ENCODE data around the gene SOAT1.

The SOAT1 gene

GRCh38 chr1:179303200-179303785 lies 9.7 kb downstream of the SOAT1 start:
- no peak for DNase-seq (ENCODE audit: low read depth in 3 of 3)

- DNase-seq (ENCODE audit: low read depth in 3 of 3) = no peak
Measured at GRCh38 chr1:179305450-179305849, 11.9 kb downstream of the SOAT1 start.

GRCh38 chr1:179310291-179310690 lies 16.7 kb downstream of the SOAT1 start:
- DNase-seq (ENCODE audit: low read depth in 3 of 3) = no peak

DNA sequence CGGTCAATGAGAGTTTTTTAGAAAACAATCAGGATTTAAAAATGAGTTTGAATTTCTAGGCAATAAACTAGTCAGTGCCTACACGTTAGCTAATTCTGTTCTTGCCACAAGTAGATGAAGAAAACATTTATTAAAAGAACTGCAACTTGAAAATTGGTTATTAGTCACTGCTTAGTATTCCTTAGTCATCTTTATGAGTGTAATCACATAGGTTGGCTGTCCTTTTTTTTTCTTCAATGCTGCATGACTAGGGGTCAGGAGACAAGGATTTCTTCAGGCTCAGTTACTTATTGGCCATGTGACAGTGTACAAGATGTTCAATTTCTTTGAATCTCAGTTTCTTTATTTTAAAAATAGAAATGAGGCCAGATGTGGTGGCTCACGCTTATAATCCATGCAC lies 17.1 kb downstream of the SOAT1 start:
- DNase-seq (ENCODE audit: low read depth in 3 of 3) = no peak

GRCh38 chr1:179311149-179311700 lies 17.6 kb downstream of the SOAT1 start:
- DNase-seq (ENCODE audit: low read depth in 3 of 3) = no peak

- no peak for DNase-seq (ENCODE audit: low read depth in 3 of 3)
Measured at GRCh38 chr1:179313004-179313403, 19.4 kb downstream of the SOAT1 start.

DNA sequence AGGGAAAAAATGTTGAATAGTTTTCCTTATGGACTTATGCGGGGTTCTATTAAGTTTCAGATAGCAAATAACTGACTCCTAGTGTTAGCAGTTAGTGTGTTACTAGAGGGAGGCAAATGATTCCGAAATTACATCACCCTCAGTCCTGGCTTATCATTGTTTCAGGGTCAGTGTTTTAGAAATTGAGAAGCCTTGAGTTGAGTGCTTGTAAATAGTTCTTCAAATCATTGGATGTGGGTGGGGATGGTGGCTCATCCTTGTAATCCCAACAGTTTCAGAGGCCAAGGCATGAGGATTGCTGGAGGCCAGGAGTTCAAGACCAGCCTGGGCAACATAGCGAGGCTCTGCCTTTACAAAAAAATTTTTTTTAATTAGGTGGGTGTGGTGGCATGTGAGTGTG lies 21.3 kb downstream of the SOAT1 start:
- DNase-seq (ENCODE audit: low read depth in 3 of 3) = no peak

DNA sequence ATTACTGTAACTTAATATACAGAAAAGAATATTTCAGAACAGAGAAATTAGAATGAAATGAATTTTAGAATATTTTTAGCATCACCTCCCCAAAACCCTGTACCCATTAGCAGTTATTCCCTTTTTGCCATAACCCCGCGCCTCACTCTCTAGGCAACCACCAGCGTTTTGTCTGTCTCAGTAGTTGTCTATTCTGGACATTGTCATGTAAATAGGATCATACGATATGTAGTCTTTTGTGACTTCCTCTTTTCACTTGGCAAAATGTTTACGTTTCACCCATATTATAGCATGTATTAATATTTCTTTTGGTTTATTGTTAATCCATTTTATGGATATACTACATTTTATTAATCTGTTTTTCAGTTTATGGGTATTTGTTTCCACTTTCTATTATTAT lies 24.9 kb downstream of the SOAT1 start:
- no peak for DNase-seq (ENCODE audit: low read depth in 3 of 3)

- DNase-seq (ENCODE audit: low read depth in 3 of 3) = no peak
Measured at GRCh38 chr1:179321533-179322216, 28.1 kb downstream of the SOAT1 start.

DNA sequence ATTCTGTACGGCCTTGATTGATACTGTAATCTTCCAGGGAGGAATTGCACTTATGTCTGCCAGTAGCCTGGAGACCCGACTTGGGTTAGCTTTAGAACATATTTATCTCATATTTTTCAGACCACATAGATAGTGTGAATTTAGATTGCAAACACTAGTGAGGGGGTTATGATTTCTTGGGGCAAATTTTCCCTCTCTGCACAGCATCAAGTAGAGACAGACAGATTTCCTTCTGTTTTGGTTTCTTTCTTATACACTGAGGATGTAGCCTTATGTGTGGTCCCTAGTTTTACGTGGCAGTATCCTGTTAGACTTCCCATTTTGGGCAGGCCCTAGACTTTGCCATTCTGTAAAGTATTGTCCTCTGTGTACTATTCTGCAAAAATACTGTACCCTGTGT lies 29.0 kb downstream of the SOAT1 start:
- no peak for DNase-seq (ENCODE audit: low read depth in 3 of 3)

- DNase-seq (ENCODE audit: low read depth in 3 of 3) = no peak
Measured at GRCh38 chr1:179323436-179323835, 29.8 kb downstream of the SOAT1 start.

DNA sequence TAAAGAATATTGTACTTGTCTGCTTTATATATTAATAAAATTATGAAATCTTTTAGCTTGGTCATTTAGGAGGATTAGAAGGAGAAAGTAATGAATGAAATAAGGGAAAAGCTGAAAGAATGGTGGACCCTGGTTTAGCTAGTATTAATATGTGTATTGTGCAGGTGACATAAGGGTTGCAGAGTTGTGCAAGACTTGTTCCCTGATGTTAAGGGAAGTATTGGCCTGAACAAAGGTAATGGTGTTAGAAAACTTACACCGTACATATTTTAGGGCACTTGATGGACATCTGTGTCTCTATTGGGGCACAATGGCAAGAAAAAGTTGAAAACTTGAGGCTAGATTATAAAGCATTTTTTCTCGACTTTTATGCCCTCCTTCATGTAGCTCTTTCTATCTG lies 32.2 kb downstream of the SOAT1 start:
- no peak for DNase-seq (ENCODE audit: low read depth in 3 of 3)

DNA sequence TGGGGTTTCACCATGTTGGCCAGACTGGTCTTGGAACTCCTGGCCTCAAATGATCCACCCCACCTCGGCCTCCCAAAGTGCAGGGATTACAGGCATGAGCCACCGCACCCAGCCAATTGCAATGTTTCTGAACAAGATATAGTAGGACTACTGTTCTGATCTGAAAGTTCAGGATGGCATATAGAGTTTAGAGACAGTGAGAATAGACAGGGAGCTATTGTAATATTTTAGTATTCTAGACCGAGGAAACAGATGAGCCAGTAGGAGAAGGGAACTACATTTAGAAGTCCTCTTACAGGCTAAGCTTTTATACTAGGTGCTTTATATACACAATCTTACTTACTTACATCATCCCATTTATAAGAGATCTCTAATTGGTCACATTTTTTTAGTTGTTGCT lies 33.1 kb downstream of the SOAT1 start:
- DNase-seq (ENCODE audit: low read depth in 3 of 3) = no peak

DNA sequence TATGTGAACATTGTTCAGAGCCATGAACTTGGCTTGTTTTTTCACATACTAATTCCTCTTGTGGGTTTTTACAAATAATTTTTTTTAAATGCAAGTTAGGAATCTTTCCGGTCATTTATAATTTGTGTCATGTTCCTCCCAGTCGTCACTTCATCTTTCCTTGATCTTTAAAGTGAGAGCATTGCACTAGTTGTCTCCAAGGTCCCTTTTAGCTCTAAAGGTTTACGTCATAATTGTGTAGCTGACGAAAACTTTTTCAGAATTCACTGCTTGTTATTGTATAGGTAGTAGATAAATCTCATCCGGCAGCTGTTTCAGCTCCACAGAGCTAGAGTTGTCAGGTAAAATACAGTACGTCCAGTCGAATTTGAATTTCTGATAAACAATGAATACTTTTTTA lies 33.6 kb downstream of the SOAT1 start:
- no peak for DNase-seq (ENCODE audit: low read depth in 3 of 3)

- DNase-seq (ENCODE audit: low read depth in 3 of 3) = no peak
Measured at GRCh38 chr1:179327679-179328078, 34.1 kb downstream of the SOAT1 start.

- DNase-seq (ENCODE audit: low read depth in 3 of 3) = no peak
Measured at GRCh38 chr1:179329862-179330261, 36.3 kb downstream of the SOAT1 start.

DNA sequence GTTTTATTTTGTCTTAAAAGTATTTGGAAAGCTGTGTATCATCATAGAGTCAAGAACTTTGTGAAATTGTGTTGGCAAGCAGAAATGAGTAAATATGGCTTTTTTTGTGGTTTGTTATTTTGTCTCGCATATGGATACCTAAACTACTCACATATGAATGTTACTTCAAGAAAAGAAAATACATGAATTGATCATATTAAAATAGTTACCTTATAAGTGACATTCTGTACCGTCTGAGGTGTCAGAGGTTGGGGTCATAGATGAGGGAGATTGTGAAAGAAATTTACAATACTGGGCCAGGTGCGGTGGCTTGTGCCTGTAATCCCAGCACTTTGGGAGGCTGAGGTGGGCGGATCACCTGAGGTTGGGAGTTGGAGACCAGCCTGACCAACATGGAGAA lies 40.8 kb downstream of the SOAT1 start:
- DNase-seq (ENCODE audit: low read depth in 3 of 3) = no peak

- DNase-seq (ENCODE audit: low read depth in 3 of 3) = no peak
Measured at GRCh38 chr1:179337288-179337687, 43.7 kb downstream of the SOAT1 start.

DNA sequence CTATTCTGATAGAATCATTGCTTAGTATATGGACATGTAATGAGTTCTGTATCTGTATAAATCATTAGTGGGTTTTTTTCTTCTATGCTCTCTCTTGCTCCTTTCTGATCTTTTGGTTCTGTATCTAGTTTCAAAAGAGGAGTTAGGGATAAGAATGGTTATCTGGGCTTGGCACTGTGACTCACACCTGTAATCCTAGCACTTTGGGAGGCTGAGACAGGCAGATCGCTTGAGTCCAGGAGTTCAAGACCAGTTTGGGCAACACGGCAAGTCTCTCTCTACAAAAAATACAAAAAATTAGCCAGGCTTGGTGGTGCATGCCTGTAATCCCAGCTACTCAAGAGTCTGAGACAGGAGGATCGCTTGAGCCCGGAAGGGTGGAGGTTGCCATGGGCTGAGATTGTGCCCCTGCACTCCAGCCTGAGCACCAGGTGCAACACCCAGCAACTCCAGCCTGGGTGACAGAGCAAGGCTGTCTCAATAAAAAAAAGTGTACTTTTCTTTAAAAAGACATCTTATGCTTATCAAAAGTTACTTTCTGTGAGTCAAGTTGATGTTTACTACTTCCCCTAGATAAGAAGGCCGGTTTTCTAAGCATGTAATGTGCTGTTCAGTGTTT lies 44.5 kb downstream of the SOAT1 start:
- no peak for DNase-seq (ENCODE audit: low read depth in 3 of 3)

GRCh38 chr1:179340918-179341317 lies 47.3 kb downstream of the SOAT1 start:
- no peak for DNase-seq (ENCODE audit: low read depth in 3 of 3)

- DNase-seq (ENCODE audit: low read depth in 3 of 3) = no peak
Measured at GRCh38 chr1:179341943-179342547, 48.4 kb downstream of the SOAT1 start.

DNA sequence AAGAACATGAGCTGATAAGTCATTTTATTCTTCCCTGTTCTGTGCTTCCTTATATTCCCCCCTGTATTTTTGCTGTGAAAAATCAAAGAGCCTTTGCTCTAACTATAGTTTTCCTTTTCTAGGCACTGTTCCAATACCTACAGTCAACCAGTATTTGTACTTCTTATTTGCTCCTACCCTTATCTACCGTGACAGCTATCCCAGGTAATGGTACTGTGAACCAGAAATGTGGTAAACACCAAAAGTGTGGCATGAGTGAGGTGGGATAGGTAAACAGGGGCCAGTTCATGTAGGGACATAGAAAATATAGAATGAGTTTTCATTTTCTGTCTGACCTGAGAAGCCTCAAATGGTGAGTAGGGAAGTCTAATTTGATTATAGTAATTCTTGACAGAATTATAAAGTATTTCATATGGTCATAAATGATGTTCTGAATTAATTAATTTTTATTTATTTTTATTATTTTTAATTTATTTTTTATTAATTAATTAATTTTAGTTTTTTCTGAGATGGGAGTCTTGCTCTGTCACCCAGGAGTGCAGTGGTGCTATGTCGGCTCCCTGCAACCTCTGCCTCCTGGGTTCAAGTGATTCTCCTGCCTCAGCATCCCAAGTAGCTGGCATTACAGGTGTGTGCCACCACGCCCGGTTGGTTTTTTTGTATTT lies 49.3 kb downstream of the SOAT1 start:
- no peak for DNase-seq (ENCODE audit: low read depth in 3 of 3)

All from stimulated activated CD4-positive, alpha-beta T cell treated with anti-CD3 and anti-CD28 coated beads, TNF-alpha, amount 100 ng/mL, for 24 hours (primary cell).